ENCODE results near the gene CCDC81. TPM values are rescaled to one million over a fixed set of nuclear protein-coding genes. Genes with fewer than 3 reads are reported as not detected.

CCDC81 gene
- total RNA-seq, 2 donors from 2014 or later: 0.51 TPM; not detected in 1

DNA sequence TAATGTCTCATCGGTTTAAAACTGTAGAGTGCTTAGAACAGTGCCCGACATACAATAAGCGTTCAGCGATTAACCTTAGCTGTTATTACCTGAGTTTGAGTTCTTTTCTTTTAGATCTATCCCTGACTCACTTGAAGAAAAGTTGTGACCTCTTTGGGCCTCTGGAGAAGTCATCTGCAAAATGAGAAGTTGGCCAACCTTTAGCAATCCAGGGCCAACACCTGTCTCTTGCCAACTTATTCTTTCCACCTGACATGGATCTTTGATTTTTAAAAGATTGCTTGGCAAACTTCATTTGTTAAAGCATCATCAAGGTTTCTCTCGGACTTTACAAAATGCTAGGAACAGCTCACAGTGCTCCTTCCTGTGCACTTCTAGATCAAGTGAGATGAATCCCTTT is 89.3 kb downstream of the CCDC81 start:
- Histone ChIP-seq H3K4me3 (no peak overlapping the region), H3K9me3 (no peaks in the 10 kb centered on the region), H3K4me1 (peaks cover 0 to 19% of the 10 kb centered on the region in 2 donors), H3K27ac (no peak overlapping the region), H3K27me3 (no peaks in the 10 kb centered on the region), H3K36me3 (no peaks in the 10 kb centered on the region)
- TF ChIP-seq, protein P1, sequence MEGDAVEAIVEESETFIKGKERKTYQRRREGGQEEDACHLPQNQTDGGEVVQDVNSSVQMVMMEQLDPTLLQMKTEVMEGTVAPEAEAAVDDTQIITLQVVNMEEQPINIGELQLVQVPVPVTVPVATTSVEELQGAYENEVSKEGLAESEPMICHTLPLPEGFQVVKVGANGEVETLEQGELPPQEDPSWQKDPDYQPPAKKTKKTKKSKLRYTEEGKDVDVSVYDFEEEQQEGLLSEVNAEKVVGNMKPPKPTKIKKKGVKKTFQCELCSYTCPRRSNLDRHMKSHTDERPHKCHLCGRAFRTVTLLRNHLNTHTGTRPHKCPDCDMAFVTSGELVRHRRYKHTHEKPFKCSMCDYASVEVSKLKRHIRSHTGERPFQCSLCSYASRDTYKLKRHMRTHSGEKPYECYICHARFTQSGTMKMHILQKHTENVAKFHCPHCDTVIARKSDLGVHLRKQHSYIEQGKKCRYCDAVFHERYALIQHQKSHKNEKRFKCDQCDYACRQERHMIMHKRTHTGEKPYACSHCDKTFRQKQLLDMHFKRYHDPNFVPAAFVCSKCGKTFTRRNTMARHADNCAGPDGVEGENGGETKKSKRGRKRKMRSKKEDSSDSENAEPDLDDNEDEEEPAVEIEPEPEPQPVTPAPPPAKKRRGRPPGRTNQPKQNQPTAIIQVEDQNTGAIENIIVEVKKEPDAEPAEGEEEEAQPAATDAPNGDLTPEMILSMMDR (IDR thresholded peaks at IDR 0.05): no peak
- no peak for DNase-seq (ENCODE audit: low spot score)

DNA sequence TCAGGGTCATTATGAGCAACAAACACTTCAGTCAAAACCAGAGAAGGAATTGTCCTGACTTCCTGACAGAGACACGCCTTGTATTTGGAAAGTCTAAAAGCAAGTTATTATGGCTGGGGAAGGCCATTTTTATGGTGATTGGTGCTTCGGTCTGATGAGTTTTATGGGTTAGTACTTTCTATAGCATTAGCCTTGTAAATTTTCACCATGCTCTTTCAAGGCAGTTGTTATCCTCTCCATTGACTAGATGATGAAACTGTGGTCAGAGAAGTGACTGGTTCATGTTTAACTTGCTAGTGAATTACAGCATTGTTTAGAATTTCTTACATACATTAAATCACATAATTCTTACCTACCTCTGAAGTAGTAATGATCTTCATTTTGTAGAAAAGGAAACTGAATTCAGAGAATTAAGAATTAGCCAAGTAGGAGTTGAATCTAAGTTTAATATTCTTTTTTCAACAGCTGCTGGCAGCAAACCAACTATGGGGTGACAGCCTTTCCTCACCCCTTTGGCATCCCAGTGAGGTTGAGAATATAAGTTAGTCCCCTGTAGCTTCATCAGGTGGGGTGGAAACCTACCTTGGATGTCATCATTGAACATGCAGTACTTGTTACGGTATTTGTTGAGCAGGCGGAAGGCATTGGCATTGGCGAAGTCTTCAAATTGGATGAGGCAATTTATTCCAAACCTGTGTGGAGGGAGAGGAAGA is 90.0 kb downstream of the CCDC81 start:
- Histone ChIP-seq H3K27ac (no peak overlapping the region), H3K9me3 (no peaks in the 10 kb centered on the region), H3K27me3 (no peaks in the 10 kb centered on the region), H3K4me1 (peaks cover 0 to 18% of the 10 kb centered on the region in 2 donors), H3K4me3 (no peak overlapping the region), H3K36me3 (no peaks in the 10 kb centered on the region)
- TF ChIP-seq, protein P1 (IDR thresholded peaks at IDR 0.05): no peak
- DNase-seq (ENCODE audit: low spot score): no peak

DNA sequence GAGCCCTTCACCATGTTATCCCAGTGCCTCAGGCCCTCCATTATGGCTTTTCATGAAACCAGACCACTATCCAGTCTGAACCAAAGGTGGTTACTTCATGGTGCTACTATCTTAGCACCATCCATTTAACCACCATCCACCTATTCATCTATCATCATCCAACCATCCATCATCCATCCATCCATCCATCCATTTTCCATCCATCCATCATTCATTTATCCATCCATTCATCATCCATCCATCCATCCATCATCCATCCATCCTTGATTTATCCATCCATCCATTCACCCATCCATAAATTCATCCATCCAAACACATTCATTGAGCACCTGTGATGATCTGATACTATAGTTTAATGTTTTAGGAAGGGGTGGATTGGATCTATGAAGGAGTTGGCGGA is 93.5 kb downstream of the CCDC81 start:
- TF ChIP-seq, protein P1 (IDR thresholded peaks at IDR 0.05): no peak
- H3K27ac ChIP-seq: no peak overlapping the region
- H3K4me3 ChIP-seq: no peak overlapping the region
- H3K27me3 ChIP-seq: no peaks in the 10 kb centered on the region
- no peaks in the 10 kb centered on the region for H3K36me3 ChIP-seq
- peaks cover 0 to 15% of the 10 kb centered on the region in 2 donors for H3K4me1 ChIP-seq
- no peak for DNase-seq (ENCODE audit: low spot score)
- H3K9me3 ChIP-seq: no peaks in the 10 kb centered on the region

DNA sequence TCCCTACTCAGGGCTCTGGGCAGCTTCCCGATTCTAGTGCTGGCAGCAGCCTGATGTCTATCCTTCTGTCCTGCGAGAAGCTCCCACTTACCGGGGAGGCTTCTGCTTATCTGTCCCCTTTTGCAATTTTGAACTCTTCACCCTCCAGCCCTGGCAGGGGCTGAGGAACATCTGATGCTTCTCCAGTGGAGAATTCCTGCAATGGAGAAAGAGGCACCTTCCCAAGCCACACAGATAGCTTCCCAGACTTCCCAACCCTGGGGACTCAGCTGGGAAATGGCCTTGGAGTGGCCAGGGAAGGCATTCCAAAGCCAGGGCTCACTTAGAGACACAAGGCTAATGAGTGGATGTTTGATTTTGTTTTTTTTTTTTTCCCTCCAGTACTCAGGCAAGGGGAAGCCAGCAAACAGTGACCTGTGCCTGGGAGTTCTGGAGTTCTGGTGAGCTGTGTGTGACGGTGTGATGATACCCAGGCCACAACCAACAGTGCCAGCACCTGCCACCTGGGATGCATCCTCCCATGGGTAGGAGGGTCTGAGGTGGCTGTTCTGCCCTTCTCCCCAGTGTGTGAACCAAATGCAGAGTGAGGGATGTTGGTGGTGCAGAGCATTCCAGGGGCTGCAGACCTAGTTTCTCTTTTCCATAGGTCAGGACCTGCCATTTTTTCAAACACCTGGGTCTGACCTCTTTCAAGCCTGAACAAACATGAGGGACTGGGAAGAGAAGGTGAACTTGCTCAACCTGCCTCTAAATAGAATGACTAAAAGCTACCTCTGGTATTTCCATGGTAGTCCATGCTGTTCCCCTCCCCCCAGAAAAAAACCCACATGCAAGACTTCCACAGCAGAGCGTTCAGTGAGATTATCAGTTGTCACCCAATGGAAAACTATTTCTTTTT is 95.1 kb downstream of the CCDC81 start:
- peaks cover 0 to 29% of the 10 kb centered on the region in 2 donors for H3K4me1 ChIP-seq
- H3K36me3 ChIP-seq: no peaks in the 10 kb centered on the region
- peak; percentile 73 for DNase-seq (ENCODE audit: low spot score)
- H3K9me3 ChIP-seq: no peaks in the 10 kb centered on the region
- H3K27ac ChIP-seq: peak overlapping the region in 1 of 2 donors; percentile 51
- TF ChIP-seq, protein P1 (IDR thresholded peaks at IDR 0.05): no peak
- H3K27me3 ChIP-seq: no peaks in the 10 kb centered on the region
- no peak overlapping the region for H3K4me3 ChIP-seq

Other genes with a start within 250 kb of the CCDC81 start
- gene EED, start 130.1 kb upstream of the CCDC81 start, total RNA-seq: 1 to 10 TPM; 8.2 to 8.3 TPM
- gene HIKESHI, start 72.6 kb upstream of the CCDC81 start, total RNA-seq: 10 to 100 TPM; 33.9 to 49.8 TPM

Measured in right atrium auricular region (tissue), 2 donors.